Ovary (tissue), 9 donors: Measurements from ENCODE around the gene DGKI. TPM values are rescaled to one million over a fixed set of nuclear protein-coding genes. Genes with fewer than 3 reads are reported as not detected.

Experiments
- DNase-seq, 5 donors: peaks; one replicate each; pipeline ENCODE4 v3.0.0-alpha.2; 2019 to 2020
- H3K27ac ChIP-seq, 2 donors: fragments of 200-600 bp; one replicate each; pipeline versions ENCODE4 v1.5.1 to v1.8.0; 2019 to 2022
- H3K27me3 ChIP-seq: fragments of 200-600 bp; one replicate; pipeline ENCODE4 v1.8.0; 2022
- H3K36me3 ChIP-seq: fragments of 200-600 bp; sonication (generic); one replicate; pipeline ENCODE4 v1.5.1; 2019
- H3K4me1 ChIP-seq: one replicate; pipeline ENCODE4 v1.8.1; 2013; ENCODE audit warnings: mild to moderate bottlenecking, moderate library complexity; ENCODE audit not compliant: insufficient read depth
- H3K4me3 ChIP-seq: fragments of 200-600 bp; sonication (generic); one replicate; pipeline ENCODE4 v1.5.1; 2017
- H3K9me3 ChIP-seq, 2 donors: fragments of 200-600 bp in 1 of 2; sonication (generic) in 1 of 2; one replicate each; pipeline versions ENCODE4 v1.5.1 to v1.8.1; 2013 to 2019; ENCODE audit warnings: mild to moderate bottlenecking in 1 of 2, moderate library complexity in 1 of 2
- EP300 ChIP-seq: sonication (generic); formaldehyde crosslinking; IDR thresholded peaks from one replicate; pipeline ENCODE4 v1.6.1; 2017; ENCODE audit warnings: antibody characterized with exemption
- POLR2A ChIP-seq: fragments of 450-650 bp; IDR thresholded peaks from one replicate; pipeline ENCODE4 v1.6.1; 2017; ENCODE audit warnings: antibody characterized with exemption, mild to moderate bottlenecking, moderate library complexity
- WGBS, 3 donors: extraction: QIAGEN DNeasy Blood & Tissue Kit in 1 of 3; methylation state at CpG; one replicate each; pipeline versions ENCODE4 v1.1.5 to v1.1.7; 2013 to 2017; 5-methylcytosine and 5-hydroxymethylcytosine counted together
- intact Hi-C, 4 donors: fragments of 100-400 bp; cut with DNase I; formaldehyde crosslinking; loops; one replicate each; pipeline versions ENCODE4 v1.11.0 to v1.15.1; 2022 to 2023
- polyA plus RNA-seq, 2 donors: library from polyadenylated mRNA; stranded (reverse); fragments of 200-250 nt in 1 of 2; fragments of 350-450 nt in 1 of 2; fragmentation: Illumina TruSeq in 1 of 2; extraction: RNeasy Lipid Tissue Mini Kit (QIAGEN cat#74804) in 1 of 2; gene quantifications; one replicate each; pipeline ENCODE4 v1.2.3, GENCODE V29; 2013 to 2014
- total RNA-seq, 7 donors: library from RNA; depleted of rRNA in 2 of 7; stranded (reverse); fragments of >200 nt in 2 of 7; fragmentation: NEBNext Ultra II Directional in 3 of 7; extraction: Animal tissue kit (Norgen Biotek cat#: 25700) in 3 of 7; gene quantifications; one replicate each; pipeline versions ENCODE4 v1.1.0 to v1.2.4, GENCODE V29; 2016 to 2023
- TF ChIP-seq, protein P1 (sequence below), 3 donors: fragments of 450-650 bp in 2 of 3; fragments of 200-600 bp in 1 of 3; IDR thresholded peaks; one replicate each; pipeline versions ENCODE4 v1.5.1 to v1.8.0; 2016 to 2022; ENCODE audit warnings: antibody characterized with exemption in 3 of 3, mild to moderate bottlenecking in 1 of 3
- donor health status: DM: no; HTN: no; CAD: no; lungs with moderate emphysema.
- donor health status: DM: no; HTN: no; CAD: no.
- donor health status: Bipolar disorder and iron deficiency.
- donor health status: DM: yes; HTN: yes; CAD: no.
- donor health status: DM: no; HTN: no; CAD: no.
- donor health status: DM: yes; HTN: yes; CAD: no.

DGKI gene
- total and polyA plus RNA-seq, 9 donors = 0.10 to 1.3 (median 0.29) TPM

GRCh38 chr7:137434946-137435345, 411.8 kb downstream of the DGKI start:
- H3K4me1 ChIP-seq = no peaks in the 10 kb centered on the region
- no peak overlapping the region for H3K4me3 ChIP-seq
- TF ChIP-seq POLR2A = no peak
- TF ChIP-seq, protein P1, sequence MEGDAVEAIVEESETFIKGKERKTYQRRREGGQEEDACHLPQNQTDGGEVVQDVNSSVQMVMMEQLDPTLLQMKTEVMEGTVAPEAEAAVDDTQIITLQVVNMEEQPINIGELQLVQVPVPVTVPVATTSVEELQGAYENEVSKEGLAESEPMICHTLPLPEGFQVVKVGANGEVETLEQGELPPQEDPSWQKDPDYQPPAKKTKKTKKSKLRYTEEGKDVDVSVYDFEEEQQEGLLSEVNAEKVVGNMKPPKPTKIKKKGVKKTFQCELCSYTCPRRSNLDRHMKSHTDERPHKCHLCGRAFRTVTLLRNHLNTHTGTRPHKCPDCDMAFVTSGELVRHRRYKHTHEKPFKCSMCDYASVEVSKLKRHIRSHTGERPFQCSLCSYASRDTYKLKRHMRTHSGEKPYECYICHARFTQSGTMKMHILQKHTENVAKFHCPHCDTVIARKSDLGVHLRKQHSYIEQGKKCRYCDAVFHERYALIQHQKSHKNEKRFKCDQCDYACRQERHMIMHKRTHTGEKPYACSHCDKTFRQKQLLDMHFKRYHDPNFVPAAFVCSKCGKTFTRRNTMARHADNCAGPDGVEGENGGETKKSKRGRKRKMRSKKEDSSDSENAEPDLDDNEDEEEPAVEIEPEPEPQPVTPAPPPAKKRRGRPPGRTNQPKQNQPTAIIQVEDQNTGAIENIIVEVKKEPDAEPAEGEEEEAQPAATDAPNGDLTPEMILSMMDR (IDR thresholded peaks at IDR 0.05) = no peak
- TF ChIP-seq EP300 = no peak
- DNase-seq = no peak
- H3K27me3 ChIP-seq = no peaks in the 10 kb centered on the region
- intact Hi-C loops = no loop called here
- H3K27ac ChIP-seq = no peak overlapping the region
- no peaks in the 10 kb centered on the region for H3K36me3 ChIP-seq
- no peaks in the 10 kb centered on the region for H3K9me3 ChIP-seq

DNA sequence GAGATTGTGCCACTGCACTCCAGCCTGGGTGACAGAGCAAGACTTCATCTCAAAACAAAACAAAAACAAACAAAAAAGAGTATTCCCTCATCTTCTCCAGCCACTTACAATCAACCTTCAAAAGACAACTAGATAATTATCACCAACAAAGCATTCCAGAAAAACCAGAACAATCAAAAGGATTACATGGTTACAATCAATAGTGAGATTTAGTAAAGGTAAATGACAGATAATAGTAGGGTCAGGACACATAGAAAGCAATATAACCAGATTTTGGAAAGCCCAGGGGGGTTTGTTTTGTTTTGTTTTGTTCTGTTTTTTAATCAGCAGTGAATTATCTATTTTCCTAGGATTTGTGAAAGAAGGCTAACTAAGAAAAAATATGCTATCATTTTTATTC, 412.2 kb downstream of the DGKI start:
- no peak for DNase-seq
- H3K36me3 ChIP-seq = no peaks in the 10 kb centered on the region
- no peak overlapping the region for H3K4me3 ChIP-seq
- TF ChIP-seq, protein P1 (IDR thresholded peaks at IDR 0.05) = no peak
- TF ChIP-seq POLR2A = no peak
- no peak for TF ChIP-seq EP300
- no peaks in the 10 kb centered on the region for H3K4me1 ChIP-seq
- no peaks in the 10 kb centered on the region for H3K9me3 ChIP-seq
- H3K27ac ChIP-seq = no peak overlapping the region
- intact Hi-C loops = no loop called here
- H3K27me3 ChIP-seq = no peaks in the 10 kb centered on the region

- Histone ChIP-seq H3K4me3 (no peak overlapping the region), H3K36me3 (no peaks in the 10 kb centered on the region), H3K9me3 (no peaks in the 10 kb centered on the region), H3K4me1 (no peaks in the 10 kb centered on the region), H3K27me3 (no peaks in the 10 kb centered on the region), H3K27ac (no peak overlapping the region)
- TF ChIP-seq, protein P1 (IDR thresholded peaks at IDR 0.05) = no peak
- TF ChIP-seq EP300 = no peak
- no peak for TF ChIP-seq POLR2A
- DNase-seq = no peak
- intact Hi-C loops = no loop called here
These were observed 423.5 kb downstream of the DGKI start for GRCh38 chr7:137423321-137423720.

DNA sequence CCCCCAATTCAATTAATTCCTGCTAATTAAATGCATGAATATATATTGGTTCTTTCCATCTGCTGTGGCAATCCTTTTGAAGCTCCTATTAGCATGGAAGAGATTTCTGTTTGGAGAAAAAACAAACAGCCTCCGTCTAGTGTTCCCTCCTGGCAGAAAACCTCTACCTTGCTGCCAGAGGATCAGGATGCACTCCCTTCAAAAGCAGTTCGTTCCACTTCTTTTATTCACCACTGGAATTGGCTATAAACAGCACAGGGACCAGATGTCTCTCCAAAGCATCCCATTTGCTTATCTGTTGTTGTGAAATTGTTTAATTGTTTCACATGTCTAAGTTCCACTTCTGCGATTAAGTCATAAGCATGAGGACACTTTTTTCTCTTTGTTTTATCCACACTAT, 425.4 kb downstream of the DGKI start:
- H3K4me1 ChIP-seq = no peaks in the 10 kb centered on the region
- intact Hi-C loops = no loop called here
- DNase-seq = no peak
- H3K36me3 ChIP-seq = no peaks in the 10 kb centered on the region
- H3K9me3 ChIP-seq = no peaks in the 10 kb centered on the region
- no peak overlapping the region for H3K4me3 ChIP-seq
- no peaks in the 10 kb centered on the region for H3K27me3 ChIP-seq
- H3K27ac ChIP-seq = no peak overlapping the region
- 13 to 25% (median 19%) methylated on average over 3 of the region's 3 CpGs for WGBS, 3 donors
- TF ChIP-seq EP300 (no peak), POLR2A (no peak)
- TF ChIP-seq, protein P1 (IDR thresholded peaks at IDR 0.05) = no peak

DNA sequence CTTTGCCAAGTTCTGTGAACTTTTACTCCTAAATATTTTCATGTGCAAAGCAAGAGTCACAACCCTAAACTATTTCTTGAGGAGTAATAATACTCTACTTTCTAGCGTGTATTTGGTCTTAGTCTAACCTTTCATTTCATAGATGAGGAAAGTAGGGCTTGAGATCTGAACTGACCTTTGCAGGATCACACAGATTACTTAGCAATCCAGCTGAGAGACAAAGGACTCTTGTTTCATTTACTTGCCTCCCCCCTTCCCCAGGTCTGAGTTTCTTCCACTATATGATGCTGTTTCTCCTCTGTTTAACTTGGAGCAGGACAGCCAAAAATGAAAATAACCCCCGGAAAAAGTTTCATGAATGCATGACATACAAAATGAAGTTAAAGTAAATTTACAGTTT, 427.9 kb downstream of the DGKI start:
- Histone ChIP-seq H3K4me1 (no peaks in the 10 kb centered on the region), H3K27me3 (no peaks in the 10 kb centered on the region), H3K4me3 (no peak overlapping the region), H3K36me3 (no peaks in the 10 kb centered on the region), H3K9me3 (no peaks in the 10 kb centered on the region), H3K27ac (no peak overlapping the region)
- 28 to 58% (median 36%) methylated on average over 2 of the region's 2 CpGs for WGBS, 3 donors
- intact Hi-C loops = no loop called here
- DNase-seq = no peak
- TF ChIP-seq EP300 (no peak), POLR2A (no peak)
- TF ChIP-seq, protein P1 (IDR thresholded peaks at IDR 0.05) = no peak
